GM12878 (cell line): ENCODE measurements around the gene HLA-DRA.

Source experiments
- BHLHE40 ChIP-seq, 2 experiments: fragments of 450-650 bp in 1 of 2; IDR thresholded peaks; 2 replicates each; pipeline ENCODE4 v1.6.1; 2011 to 2017; ENCODE audit warnings: low read depth in 2 of 2, borderline replicate concordance in 1 of 2, improper control_type of control experiment in 1 of 2, low read length in 1 of 2, mild to moderate bottlenecking in 1 of 2
- CHD4 ChIP-seq: fragments of 200-600 bp; sonication (generic); IDR thresholded peaks from 2 replicates; pipeline ENCODE4 v1.6.1; 2016; ENCODE audit warnings: mild to moderate bottlenecking
- JUND ChIP-seq: IDR thresholded peaks from 2 replicates; pipeline ENCODE4 v1.6.1; 2012; ENCODE audit warnings: low read depth, mild to moderate bottlenecking, low read length, improper control_type of control experiment, moderate library complexity
- NBN ChIP-seq: fragments of 450-650 bp; IDR thresholded peaks from 2 replicates; pipeline ENCODE4 v1.6.1; 2016
- PAX5 ChIP-seq: IDR thresholded peaks from 2 replicates; pipeline ENCODE4 v1.6.1; 2011; ENCODE audit warnings: low read depth, low read length, borderline replicate concordance
- POLR2A ChIP-seq: IDR thresholded peaks from 2 replicates; pipeline ENCODE4 v1.6.1; 2011; ENCODE audit warnings: low read depth, mild to moderate bottlenecking, low read length
- POLR2AphosphoS5 ChIP-seq: IDR thresholded peaks from 2 replicates; pipeline ENCODE4 v1.6.1; 2011; ENCODE audit warnings: mild to moderate bottlenecking, low read length, inconsistent platforms
- TARDBP ChIP-seq: IDR thresholded peaks from 2 replicates; pipeline ENCODE4 v1.6.1; 2016; ENCODE audit warnings: borderline replicate concordance
- TF ChIP-seq, protein P1 (sequence below): IDR thresholded peaks from 2 replicates; pipeline ENCODE4 v1.6.1; 2012; ENCODE audit warnings: low read depth, low read length, improper control_type of control experiment
- TF ChIP-seq, protein P2 (sequence below), 3 experiments: IDR thresholded peaks in 2 of 3; conservative IDR thresholded peaks in 1 of 3; 2 replicates each; pipeline ENCODE4 v1.5.1; 2011; ENCODE audit warnings: low read depth in 3 of 3, low read length in 3 of 3, mild to moderate bottlenecking in 3 of 3, control low read depth in 2 of 3, moderate library complexity in 2 of 3, inconsistent platforms in 1 of 3, mixed read lengths in 1 of 3; ENCODE audit not compliant: control insufficient read depth in 2 of 3, insufficient read depth in 1 of 3; ENCODE audit errors: extremely low read depth in 1 of 3
- TF ChIP-seq, protein P3 (sequence below): fragments of 450-650 bp; IDR thresholded peaks from 2 replicates; pipeline ENCODE4 v1.6.1; 2014; ENCODE audit warnings: mild to moderate bottlenecking

DNA sequence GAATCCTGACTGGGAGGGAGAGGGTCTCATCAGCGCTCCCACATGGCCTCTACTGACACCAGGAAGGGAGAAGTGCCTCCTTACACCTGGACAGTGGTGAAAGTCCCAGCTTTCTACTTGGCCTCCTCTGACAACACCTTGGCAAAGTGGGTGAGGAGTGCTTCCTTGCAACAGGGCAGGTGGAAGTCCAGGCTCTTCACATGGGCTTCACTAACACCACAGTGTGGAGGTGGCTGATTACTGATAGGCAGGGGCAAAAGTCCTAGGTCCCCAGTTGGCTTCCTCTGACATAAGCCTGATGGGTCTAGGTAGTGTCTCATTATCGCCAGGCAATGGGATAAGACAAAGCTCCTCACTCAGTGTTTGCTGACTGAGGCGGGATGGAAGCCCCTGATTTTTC, 9.5 kb upstream of the HLA-DRA start:
- TF ChIP-seq, protein P1, sequence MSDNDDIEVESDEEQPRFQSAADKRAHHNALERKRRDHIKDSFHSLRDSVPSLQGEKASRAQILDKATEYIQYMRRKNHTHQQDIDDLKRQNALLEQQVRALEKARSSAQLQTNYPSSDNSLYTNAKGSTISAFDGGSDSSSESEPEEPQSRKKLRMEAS = no peak
- TF ChIP-seq PAX5 (no peak), CHD4 (no peak), TARDBP (no peak), POLR2A (no peak), BHLHE40 (IDR thresholded peaks at IDR 0.05; ENCODE audit: borderline replicate concordance in 1 of 2, low read depth in 2 of 2, low read length in 1 of 2) (no peak), NBN (no peak), POLR2AphosphoS5 (no peak), JUND (no peak)
- TF ChIP-seq, protein P2, sequence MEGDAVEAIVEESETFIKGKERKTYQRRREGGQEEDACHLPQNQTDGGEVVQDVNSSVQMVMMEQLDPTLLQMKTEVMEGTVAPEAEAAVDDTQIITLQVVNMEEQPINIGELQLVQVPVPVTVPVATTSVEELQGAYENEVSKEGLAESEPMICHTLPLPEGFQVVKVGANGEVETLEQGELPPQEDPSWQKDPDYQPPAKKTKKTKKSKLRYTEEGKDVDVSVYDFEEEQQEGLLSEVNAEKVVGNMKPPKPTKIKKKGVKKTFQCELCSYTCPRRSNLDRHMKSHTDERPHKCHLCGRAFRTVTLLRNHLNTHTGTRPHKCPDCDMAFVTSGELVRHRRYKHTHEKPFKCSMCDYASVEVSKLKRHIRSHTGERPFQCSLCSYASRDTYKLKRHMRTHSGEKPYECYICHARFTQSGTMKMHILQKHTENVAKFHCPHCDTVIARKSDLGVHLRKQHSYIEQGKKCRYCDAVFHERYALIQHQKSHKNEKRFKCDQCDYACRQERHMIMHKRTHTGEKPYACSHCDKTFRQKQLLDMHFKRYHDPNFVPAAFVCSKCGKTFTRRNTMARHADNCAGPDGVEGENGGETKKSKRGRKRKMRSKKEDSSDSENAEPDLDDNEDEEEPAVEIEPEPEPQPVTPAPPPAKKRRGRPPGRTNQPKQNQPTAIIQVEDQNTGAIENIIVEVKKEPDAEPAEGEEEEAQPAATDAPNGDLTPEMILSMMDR (IDR thresholded peaks at IDR 0.05 in 2 of 3, conservative IDR thresholded peaks at IDR 0.05 in 1 of 3; ENCODE audit: control insufficient read depth in 2 of 3, extremely low read depth in 1 of 3, insufficient read depth in 1 of 3, low read depth in 3 of 3, low read length in 3 of 3) = no peak
- TF ChIP-seq, protein P3, sequence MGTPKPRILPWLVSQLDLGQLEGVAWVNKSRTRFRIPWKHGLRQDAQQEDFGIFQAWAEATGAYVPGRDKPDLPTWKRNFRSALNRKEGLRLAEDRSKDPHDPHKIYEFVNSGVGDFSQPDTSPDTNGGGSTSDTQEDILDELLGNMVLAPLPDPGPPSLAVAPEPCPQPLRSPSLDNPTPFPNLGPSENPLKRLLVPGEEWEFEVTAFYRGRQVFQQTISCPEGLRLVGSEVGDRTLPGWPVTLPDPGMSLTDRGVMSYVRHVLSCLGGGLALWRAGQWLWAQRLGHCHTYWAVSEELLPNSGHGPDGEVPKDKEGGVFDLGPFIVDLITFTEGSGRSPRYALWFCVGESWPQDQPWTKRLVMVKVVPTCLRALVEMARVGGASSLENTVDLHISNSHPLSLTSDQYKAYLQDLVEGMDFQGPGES = no peak
